HCT116 (cell line): ENCODE measurements around the gene TBKBP1. TPM values are rescaled to one million over a fixed set of nuclear protein-coding genes. Genes with fewer than 3 reads are reported as not detected.
A peak's percentile ranks its signal among the peaks of the same experiment; 100 is the strongest.

Experiments
- ATAC-seq: fragments of 200-7000 bp; cut with Tn5 transposase; 2 replicates; pipeline ENCODE4 v1.9.1; 2020; ENCODE audit warnings: mild to moderate bottlenecking, moderate library complexity
- BruUV-seq: library from RNA; stranded (reverse); fragments of 400-500 nt; replicated peaks from 2 replicates; lab custom pipeline; 2021; lab: Mats Ljungman, UMichigan
- CTCF ChIA-PET: fragments of 300-600 bp; sonication (Branson Sonifier 250); formaldehyde crosslinking; loops from one replicate; lab custom pipeline; 2021; ENCODE audit warnings: antibody characterized with exemption; lab: Charles Lee
- POLR2A ChIA-PET: fragments of 300-600, 350-600 bp; sonication (Branson Sonifier 250); formaldehyde crosslinking; loops from one replicate; lab custom pipeline; 2021; ENCODE audit warnings: antibody characterized with exemption; lab: Charles Lee
- RAD21 ChIA-PET, 2 experiments: fragments of 300-600 bp; sonication (Branson Sonifier 250); formaldehyde crosslinking; loops; one replicate each; lab custom pipeline; 2023; ENCODE audit warnings: low total read pairs in 2 of 2; ENCODE audit not compliant: uncharacterized antibody in 2 of 2, unreplicated experiment in 2 of 2, low non-redundant PET in 1 of 2; lab: Charles Lee
- DNase-seq: peaks from one replicate; pipeline ENCODE4 v3.0.0-alpha.2; 2010; ENCODE audit warnings: low read depth, low spot score
- H2AFZ ChIP-seq: fragments of 200-600 bp; shearing (Covaris generic), sonication (generic); 2 replicates; pipeline ENCODE4 v1.6.1; 2017; ENCODE audit warnings: low read depth, mixed run types, mixed read lengths, antibody characterized with exemption, low read length; ENCODE audit not compliant: poor library complexity, severe bottlenecking
- H3K27ac ChIP-seq: 2 replicates; pipeline ENCODE4 v1.5.1; 2012; ENCODE audit warnings: low read depth, low read length
- H3K27me3 ChIP-seq: fragments of 200-600 bp; sonication (generic); 2 replicates; pipeline ENCODE4 v1.6.1; 2016; ENCODE audit warnings: mixed run types, low read length, mixed read lengths; ENCODE audit not compliant: insufficient read depth
- H3K36me3 ChIP-seq, 2 experiments: fragments of 200-500 bp in 1 of 2; fragments of 200-600 bp in 1 of 2; sonication (Bioruptor generic) in 1 of 2; sonication (generic) in 1 of 2; 2 replicates each; pipeline versions ENCODE4 v1.5.1 to v1.6.1; 2014 to 2016; ENCODE audit warnings: low read length in 2 of 2, inconsistent platforms in 1 of 2, mixed read lengths in 1 of 2, mixed run types in 1 of 2; ENCODE audit not compliant: insufficient read depth in 2 of 2, control insufficient read depth in 1 of 2
- H3K4me1 ChIP-seq, 2 experiments: fragments of 200-600 bp in 1 of 2; sonication (generic) in 1 of 2; 2 replicates each; pipeline versions ENCODE4 v1.5.1 to v1.6.1; 2012 to 2017; ENCODE audit warnings: low read length in 2 of 2, inconsistent platforms in 1 of 2, mild to moderate bottlenecking in 1 of 2, mixed read lengths in 1 of 2, mixed run types in 1 of 2, moderate library complexity in 1 of 2; ENCODE audit not compliant: insufficient read depth in 2 of 2, control insufficient read depth in 1 of 2
- H3K4me2 ChIP-seq: fragments of 200-600 bp; sonication (generic); 2 replicates; pipeline ENCODE4 v1.6.1; 2017; ENCODE audit warnings: mixed run types, low read length, mixed read lengths
- H3K4me3 ChIP-seq, 2 experiments: fragments of 200-600 bp in 1 of 2; sonication (generic) in 1 of 2; replicated peaks in 1 of 2; 2 replicates each; pipeline ENCODE4 v1.5.1; 2011 to 2016; ENCODE audit warnings: low read length in 2 of 2, control low read depth in 1 of 2, low read depth in 1 of 2, mild to moderate bottlenecking in 1 of 2, mixed read lengths in 1 of 2, mixed run types in 1 of 2
- H3K79me2 ChIP-seq: fragments of 200-600 bp; sonication (generic); 2 replicates; pipeline ENCODE4 v1.6.1; 2017; ENCODE audit warnings: mild to moderate bottlenecking, mixed run types, low read length, moderate library complexity, mixed read lengths; ENCODE audit not compliant: insufficient read depth
- H3K9ac ChIP-seq: fragments of 200-600 bp; sonication (generic); 2 replicates; pipeline ENCODE4 v1.6.1; 2016; ENCODE audit warnings: low read length, mixed read lengths
- H3K9me2 ChIP-seq: fragments of 200-600 bp; sonication (generic), shearing (Covaris generic); 2 replicates; pipeline ENCODE4 v1.6.1; 2017; ENCODE audit warnings: mixed run types, mild to moderate bottlenecking, moderate library complexity; ENCODE audit not compliant: insufficient read depth
- H3K9me3 ChIP-seq, 2 experiments: fragments of 200-500 bp in 1 of 2; fragments of 200-600 bp in 1 of 2; sonication (Bioruptor generic) in 1 of 2; sonication (generic) in 1 of 2; 2 replicates each; pipeline ENCODE4 v1.6.1; 2014 to 2017; ENCODE audit warnings: low read length in 2 of 2, mixed read lengths in 2 of 2, inconsistent platforms in 1 of 2, low read depth in 1 of 2, mild to moderate bottlenecking in 1 of 2, mixed run types in 1 of 2, moderate library complexity in 1 of 2; ENCODE audit not compliant: control insufficient read depth in 1 of 2, insufficient read depth in 1 of 2
- H4K20me1 ChIP-seq: fragments of 200-600 bp; sonication (generic), shearing (Covaris generic); 2 replicates; pipeline ENCODE4 v1.6.1; 2017; ENCODE audit warnings: mixed run types, mild to moderate bottlenecking, moderate library complexity; ENCODE audit not compliant: insufficient read depth
- CBX3 ChIP-seq: IDR thresholded peaks from 2 replicates; pipeline ENCODE4 v1.6.1; 2012; ENCODE audit warnings: low read depth
- CEBPB ChIP-seq: IDR thresholded peaks from 2 replicates; pipeline ENCODE4 v1.6.1; 2012; ENCODE audit warnings: low read depth
- CTCF ChIP-seq, 3 experiments: fragments of 200-600 bp in 1 of 3; sonication (generic) in 1 of 3; IDR thresholded peaks in 2 of 3; conservative IDR thresholded peaks in 1 of 3; 2 replicates each; pipeline ENCODE4 v1.5.1; 2012 to 2017; ENCODE audit warnings: low read depth in 2 of 3, low read length in 2 of 3, antibody characterized with exemption in 1 of 3, borderline replicate concordance in 1 of 3, control low read depth in 1 of 3, mild to moderate bottlenecking in 1 of 3, mixed read lengths in 1 of 3, mixed run types in 1 of 3, moderate library complexity in 1 of 3; ENCODE audit not compliant: insufficient read depth in 1 of 3
- EGR1 ChIP-seq: IDR thresholded peaks from 2 replicates; pipeline ENCODE4 v1.6.1; 2012; ENCODE audit warnings: low read depth
- JUND ChIP-seq: IDR thresholded peaks from 2 replicates; pipeline ENCODE4 v1.6.1; 2012
- REST ChIP-seq: IDR thresholded peaks from 2 replicates; pipeline ENCODE4 v1.6.1; 2012; ENCODE audit warnings: low read depth
- SP1 ChIP-seq: IDR thresholded peaks from 2 replicates; pipeline ENCODE4 v1.6.1; 2012; ENCODE audit warnings: low read depth
- TCF7L2 ChIP-seq: IDR thresholded peaks from 2 replicates; pipeline ENCODE4 v1.7.0; 2011; ENCODE audit warnings: borderline replicate concordance, inconsistent platforms; ENCODE audit not compliant: insufficient read depth, insufficient read length; ENCODE audit errors: extremely low read depth
- ZFX ChIP-seq: fragments of 450-650 bp; IDR thresholded peaks from 2 replicates; pipeline ENCODE4 v1.6.1; 2017
- ZNF274 ChIP-seq: fragments of 200-500 bp; sonication (Bioruptor generic); IDR thresholded peaks from 2 replicates; pipeline ENCODE4 v1.6.1; 2014; ENCODE audit warnings: mild to moderate bottlenecking, low read depth, low read length, inconsistent platforms
- intact Hi-C: fragments of 100-400 bp; cut with micrococcal nuclease; formaldehyde crosslinking; loops from 2 replicates; pipeline ENCODE4 v1.10.0; 2022
- total RNA-seq: library from RNA; stranded (reverse); gene quantifications from one replicate; pipeline ENCODE4 v1.2.1, GENCODE V29; 2021; ENCODE audit not compliant: unreplicated experiment

Gene TBKBP1
- total RNA-seq, 1 experiment from 2014 or later: 12.4 TPM

GRCh38 chr17:47713980-47714700, 20.2 kb downstream of the TBKBP1 start:
- Histone ChIP-seq H4K20me1 (no peaks in the 10 kb centered on the region), H3K27ac (no peak overlapping the region), H3K79me2 (no peaks in the 10 kb centered on the region), H3K36me3 (no peaks in the 10 kb centered on the region), H3K9me3 (no peaks in the 10 kb centered on the region), H3K9me2 (no peaks in the 10 kb centered on the region), H2AFZ (no peak overlapping the region), H3K4me2 (no peak overlapping the region), H3K9ac (no peak overlapping the region), H3K4me1 (peaks cover under 1 to 18% of the 10 kb centered on the region in 2 experiments), H3K4me3 (no peak overlapping the region), H3K27me3 (peaks cover 22% of the 10 kb centered on the region; the same call in 1 of the 2 replicates)
- CTCF ChIA-PET: interaction anchor here (1.0 kb wide), 1 partner anchor 16 kb away, joined by 3 read pairs; no protein-coding TSS in a partner anchor
- TF ChIP-seq EGR1: no peak
- TF ChIP-seq SP1: no peak
- no peak for TF ChIP-seq ZNF274
- 0 out of 6 replicates have a peak, but pooled peaks of 1 of the 3 experiments have one; percentile 12 for TF ChIP-seq CTCF (IDR thresholded peaks at IDR 0.05 in 2 of 3, conservative IDR thresholded peaks at IDR 0.05 in 1 of 3; ENCODE audit: borderline replicate concordance in 1 of 3, insufficient read depth in 1 of 3, low read depth in 2 of 3, low read length in 2 of 3)
- BruUV-seq: no TSS peak
- POLR2A ChIA-PET: no interaction called here
- RAD21 ChIA-PET: no interaction called here
- ATAC-seq (no peak), DNase-seq (no peak)
- intact Hi-C loops: no loop called here

GRCh38 chr17:47714773-47715396, 20.9 kb downstream of the TBKBP1 start:
- intact Hi-C loops: no loop called here
- ATAC-seq (no peak), DNase-seq (no peak)
- H3K36me3 ChIP-seq: no peaks in the 10 kb centered on the region
- BruUV-seq: no TSS peak
- H3K9me3 ChIP-seq: no peaks in the 10 kb centered on the region
- RAD21 ChIA-PET: no interaction called here
- H3K79me2 ChIP-seq: no peaks in the 10 kb centered on the region
- POLR2A ChIA-PET: no interaction called here
- H3K9me2 ChIP-seq: no peaks in the 10 kb centered on the region
- no peak overlapping the region for H2AFZ ChIP-seq
- no peak overlapping the region for H3K4me2 ChIP-seq
- H3K4me3 ChIP-seq: no peak overlapping the region
- H4K20me1 ChIP-seq: no peaks in the 10 kb centered on the region
- H3K27me3 ChIP-seq: peaks cover 30% of the 10 kb centered on the region; the same call in 1 of the 2 replicates
- no peak for TF ChIP-seq JUND
- TF ChIP-seq ZFX: no peak
- no peak for TF ChIP-seq TCF7L2
- TF ChIP-seq CBX3: no peak
- no peak for TF ChIP-seq REST
- no peak for TF ChIP-seq CEBPB
- TF ChIP-seq ZNF274: no peak
- H3K27ac ChIP-seq: no peak overlapping the region
- no peak overlapping the region for H3K9ac ChIP-seq
- CTCF ChIA-PET: no interaction called here
- peaks cover 6 to 26% of the 10 kb centered on the region in 2 experiments for H3K4me1 ChIP-seq
